NCI-H2171 (cell line): ENCODE results near the gene MYO9A.

Experiments
- DNase-seq: peaks from one replicate; lab custom pipeline; 2025; lab: John Stamatoyannopoulos, UW

Gene MYO9A

DNA sequence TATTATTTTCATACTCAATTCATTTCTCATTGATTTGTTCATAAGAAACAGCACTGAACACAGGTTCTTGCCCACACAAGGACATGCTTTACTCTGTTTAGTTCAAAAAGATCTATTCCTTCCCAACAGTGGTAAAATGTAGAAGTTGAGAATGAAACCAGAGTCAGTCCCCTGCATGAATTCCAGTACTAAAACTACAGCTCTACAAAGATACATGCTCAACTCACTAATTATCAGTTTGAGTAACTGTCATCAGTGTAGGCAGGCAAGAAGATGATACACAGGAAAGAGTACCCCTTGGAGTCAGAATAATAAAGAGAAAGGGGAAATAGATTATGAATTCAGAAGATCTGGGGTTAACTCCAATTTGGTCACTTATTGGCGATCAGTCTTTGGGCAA is 264.4 kb downstream of the MYO9A start:
- DNase-seq: no peak

DNA sequence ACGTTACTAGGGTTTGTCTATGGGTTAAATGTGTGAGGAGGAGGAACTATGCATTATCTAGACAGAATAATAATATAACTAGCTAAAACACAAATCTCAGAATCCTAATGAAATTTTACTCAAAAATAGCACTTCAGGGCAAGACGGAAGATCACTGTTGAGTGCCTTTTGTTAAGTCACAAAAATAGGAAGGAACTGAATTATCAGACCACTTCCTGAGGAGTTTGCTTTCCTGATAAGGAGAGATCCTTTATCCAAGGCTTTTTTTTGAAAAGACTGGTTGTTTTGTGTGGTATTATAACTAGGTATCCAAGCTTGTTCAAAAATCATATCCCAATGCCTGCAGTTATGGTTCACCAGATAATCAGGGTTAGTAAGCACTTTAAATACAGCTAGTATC is 273.0 kb downstream of the MYO9A start:
- DNase-seq: no peak

DNA sequence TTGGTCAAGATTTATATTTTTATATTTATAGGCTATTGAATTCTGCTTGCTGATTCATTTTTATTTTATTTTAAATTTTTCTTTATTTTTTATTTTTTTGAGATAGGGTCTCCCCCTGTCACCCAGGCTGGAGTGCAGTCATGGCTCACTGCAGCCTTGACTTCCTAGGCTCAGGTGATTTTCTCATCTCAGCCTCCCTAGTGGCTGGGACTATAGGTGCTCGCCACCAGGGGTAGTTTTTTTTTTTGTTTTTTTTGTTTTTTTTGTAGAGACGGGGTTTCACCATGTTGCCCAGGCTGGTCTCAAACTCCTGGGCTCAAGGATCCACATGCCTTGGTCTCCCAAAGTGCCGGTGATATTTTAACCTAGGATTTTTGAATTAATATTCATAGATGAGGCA is 276.4 kb downstream of the MYO9A start:
- DNase-seq: no peak

DNA sequence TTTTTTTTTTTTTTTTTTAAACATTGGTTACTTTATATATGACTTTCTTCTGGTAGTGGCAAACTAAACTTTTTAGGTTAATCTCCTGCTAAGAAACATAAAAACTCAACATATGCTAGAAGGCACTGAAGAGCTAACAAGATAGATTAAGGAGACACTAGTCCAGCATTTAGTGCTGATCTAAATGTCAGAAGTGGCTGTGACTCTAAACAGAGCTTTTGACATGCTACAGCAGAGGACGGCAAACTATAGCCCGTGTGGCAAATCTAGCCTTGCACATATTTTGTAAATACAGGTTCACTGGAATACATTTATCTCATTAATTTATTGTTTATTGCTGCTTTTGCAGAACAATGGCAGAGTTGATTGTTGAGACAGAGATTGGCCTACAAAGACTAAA is 287.0 kb downstream of the MYO9A start:
- no peak for DNase-seq

DNA sequence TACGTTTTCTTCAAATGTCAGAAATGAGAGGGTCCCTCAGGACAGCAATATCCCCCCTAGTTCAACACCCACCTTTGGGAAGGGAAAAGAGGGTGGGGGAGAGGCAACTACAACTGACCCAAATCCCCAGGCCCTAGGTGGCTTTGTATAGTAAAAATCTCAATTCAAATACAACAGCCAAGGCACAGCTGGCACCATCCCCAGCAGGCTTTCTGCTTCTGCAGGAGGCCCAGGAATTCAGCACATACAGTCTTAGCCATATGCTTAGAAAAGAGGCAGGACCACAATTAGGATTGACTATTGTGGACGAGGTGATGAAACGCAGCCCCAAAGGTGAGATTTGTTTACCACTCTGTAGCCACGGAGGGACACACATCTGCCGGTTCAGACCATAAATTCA is 291.8 kb downstream of the MYO9A start:
- no peak for DNase-seq

DNA sequence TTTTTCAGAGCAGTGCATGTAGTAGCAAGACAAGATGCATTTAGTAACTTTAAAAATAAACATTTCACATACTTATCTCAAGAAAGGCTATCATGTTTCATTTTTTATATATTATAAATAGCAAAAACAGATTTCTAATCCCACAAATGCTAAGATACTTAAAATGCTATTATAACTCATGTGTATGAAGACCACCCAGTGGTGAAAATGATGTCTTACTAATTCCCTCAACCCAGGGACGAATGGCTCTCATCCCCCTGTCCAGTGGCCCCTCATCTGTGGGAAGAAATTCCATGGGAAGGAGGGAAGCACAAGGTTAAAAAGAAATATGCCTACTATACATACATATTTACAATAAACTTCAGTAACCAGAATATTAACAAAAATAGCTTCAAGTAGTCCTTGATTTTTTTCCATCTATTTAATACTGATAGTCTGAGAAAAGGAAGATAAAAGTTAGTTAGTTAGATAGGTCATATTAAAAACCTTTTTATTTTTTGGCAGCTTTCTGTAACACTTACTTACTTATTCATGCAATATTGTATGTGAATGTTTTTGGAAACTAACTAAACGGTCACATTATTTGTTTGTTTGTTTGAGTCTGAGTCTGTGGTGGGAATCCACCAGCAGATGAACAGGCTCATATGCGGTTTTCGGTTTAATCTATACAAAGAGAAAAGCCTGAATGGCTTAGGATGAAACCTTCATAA is 292.8 kb downstream of the MYO9A start:
- no peak for DNase-seq

DNA sequence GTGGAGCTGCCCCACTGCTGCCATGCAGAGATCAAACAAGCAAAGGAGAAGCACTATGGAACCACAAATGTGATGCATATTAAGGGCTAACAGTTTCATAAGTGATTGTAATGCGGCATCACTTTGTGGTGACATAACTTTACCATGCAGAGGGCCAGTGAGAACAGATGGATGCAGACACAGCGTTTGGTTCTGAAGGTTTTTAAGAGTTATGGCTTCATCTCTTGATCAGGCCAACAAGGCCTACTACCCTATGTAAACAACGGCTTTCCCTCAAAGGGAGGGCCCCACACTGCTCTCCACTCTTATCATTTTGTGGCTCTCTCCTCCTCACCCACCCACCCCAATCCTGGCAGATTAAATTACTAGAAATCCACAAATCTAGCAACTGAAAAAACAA is 294.1 kb downstream of the MYO9A start:
- DNase-seq: no peak

DNA sequence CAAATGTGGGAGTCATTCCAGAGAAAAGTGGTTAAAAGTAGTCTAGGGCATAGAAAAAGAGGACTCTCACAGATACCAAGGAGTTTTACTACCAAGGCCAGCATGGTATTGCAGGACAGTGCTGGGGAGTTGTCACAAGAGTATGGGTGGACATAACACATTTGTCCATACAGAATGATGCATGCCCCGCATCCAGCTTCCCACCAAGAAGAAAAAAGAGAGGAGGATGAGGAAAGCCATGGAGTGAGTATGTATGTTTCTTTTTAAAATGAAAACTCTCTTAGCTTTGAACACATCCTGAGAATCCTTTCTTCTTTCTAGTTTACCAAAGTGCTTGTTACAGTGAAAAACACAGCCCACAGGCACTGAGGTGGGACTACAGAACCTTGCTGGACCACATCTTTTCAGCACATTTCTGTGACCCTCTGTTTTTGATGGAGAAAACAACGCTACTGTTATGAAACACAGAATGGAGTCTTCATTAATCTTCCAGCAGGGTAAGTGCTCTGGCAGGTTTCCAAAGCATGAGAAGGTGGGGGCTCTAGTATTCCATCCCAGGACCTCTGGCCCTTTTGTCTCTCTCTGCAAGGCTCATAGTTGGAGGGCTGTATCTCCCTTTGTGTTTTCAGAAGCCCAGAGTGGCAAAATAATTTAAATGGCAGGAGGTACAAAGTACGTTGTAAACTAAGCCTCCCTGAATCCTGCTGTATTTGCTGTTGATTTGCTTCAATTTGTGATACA is 294.9 kb downstream of the MYO9A start:
- DNase-seq: no peak

DNA sequence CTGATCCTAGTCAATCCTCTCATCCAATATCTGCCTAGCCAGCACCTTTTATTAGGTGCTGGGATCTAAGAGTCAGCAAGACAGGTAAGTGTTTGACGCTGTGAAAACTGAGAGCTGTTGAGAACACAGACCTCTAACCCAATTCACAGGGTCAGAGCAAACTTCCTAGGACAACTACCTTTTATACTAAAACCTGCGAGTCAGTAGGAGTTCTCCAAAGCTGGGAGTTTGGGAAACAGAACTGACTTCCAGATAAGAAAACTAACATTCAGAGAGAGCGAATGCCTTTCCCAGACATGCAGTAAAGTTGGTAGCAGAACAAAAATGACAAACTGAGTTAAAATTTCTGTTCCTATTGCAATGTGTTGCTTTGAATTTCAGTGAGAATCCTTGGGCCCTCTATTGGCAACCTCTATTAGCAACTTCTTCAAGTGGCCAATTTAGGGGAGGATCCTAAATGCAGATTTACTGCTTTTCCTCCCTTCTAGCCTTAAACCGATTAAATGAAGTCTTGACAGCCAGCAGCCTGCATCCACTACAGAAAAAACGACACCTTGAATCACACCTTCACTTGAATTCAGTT is 296.3 kb downstream of the MYO9A start:
- no peak for DNase-seq

DNA sequence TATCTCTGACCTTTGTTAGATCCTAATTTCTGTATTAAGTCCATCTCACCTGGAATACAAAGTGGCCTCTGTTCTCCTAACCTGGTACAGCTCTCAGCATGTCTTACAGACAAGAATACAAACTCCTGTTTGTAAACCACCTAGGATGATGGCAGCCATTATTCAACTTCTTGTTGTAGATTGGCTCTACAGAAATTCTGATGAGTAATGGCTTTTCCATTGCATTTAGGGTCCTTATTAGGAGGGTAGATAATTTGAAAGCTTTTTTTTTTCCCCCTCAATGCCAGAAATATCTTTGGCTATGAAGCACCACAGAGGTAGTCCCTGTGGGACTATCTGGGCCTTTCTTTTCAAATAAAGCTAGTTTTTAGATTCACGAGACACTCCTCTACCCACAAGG is 297.8 kb downstream of the MYO9A start:
- no peak for DNase-seq

DNA sequence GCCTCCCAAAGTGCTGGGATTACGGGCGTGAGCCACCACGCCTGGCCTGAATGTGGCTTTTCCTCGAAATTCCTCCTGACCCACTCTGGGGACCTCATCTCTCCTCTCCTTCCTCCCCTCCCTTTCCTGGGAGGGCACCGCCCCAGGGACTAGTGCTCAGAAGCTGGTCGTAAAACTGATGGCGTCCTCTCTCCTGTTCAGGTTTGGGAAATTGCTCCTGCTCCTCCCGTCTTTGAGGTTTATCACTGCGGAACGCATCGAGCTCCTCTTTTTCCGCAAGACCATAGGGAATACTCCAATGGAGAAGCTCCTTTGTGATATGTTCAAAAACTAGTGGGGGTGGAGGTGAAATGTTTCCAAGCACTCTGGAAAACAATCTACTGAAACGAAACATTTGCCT is 300.6 kb downstream of the MYO9A start:
- DNase-seq: no peak

DNA sequence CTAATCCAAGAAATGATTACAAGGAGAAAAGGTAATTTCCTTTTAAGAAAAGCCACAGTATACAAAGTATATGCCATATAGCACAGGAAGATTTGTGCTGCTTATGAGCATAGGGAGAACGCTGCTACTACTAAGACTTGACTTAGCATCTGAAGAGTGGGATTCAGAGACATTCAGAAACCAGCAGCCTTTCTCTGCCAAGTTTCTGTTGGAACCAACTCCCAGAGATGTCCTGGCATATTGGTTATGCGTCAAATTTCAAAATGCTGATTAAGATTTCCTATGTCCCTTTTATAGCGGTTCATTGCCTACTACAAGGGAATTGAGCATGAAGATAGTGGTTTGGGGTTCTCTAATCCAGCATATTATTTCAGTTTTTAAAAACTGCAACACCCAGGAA is 302.6 kb downstream of the MYO9A start:
- no peak for DNase-seq

DNA sequence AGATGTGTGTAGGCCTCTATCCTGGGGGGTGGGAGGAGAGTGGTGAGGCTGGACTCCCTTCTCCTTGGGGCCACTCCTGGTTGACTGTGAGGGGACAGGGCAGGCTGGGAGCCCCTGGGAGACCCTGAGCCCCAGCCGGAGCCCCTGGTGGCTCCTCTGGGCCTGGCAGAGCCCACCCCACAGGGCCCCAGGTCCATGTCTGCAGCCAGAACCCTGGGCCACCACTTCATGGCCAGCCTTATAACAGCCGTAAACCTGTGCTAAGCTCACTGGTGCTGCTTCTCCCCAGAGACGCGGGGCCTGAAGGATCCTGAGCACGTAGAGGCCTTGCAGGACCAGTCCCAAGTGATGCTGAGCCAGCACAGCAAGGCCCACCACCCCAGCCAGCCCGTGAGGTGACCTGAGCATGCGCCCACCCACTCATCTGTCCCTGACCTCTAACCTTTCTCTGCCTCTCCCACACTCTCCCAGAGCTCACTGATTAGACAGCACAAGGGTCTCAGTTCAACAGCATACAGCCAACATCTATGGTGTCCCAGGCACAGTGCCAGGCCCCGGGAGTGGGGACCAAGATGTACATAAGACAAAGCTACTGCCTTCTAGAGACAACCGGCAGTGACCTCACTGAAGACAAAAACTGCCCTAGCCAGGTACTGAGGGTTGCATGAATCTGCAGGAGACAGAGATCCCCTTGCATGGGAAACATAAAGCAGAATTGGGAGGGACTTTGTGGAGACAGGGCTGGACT is 304.1 kb downstream of the MYO9A start:
- no peak for DNase-seq

DNA sequence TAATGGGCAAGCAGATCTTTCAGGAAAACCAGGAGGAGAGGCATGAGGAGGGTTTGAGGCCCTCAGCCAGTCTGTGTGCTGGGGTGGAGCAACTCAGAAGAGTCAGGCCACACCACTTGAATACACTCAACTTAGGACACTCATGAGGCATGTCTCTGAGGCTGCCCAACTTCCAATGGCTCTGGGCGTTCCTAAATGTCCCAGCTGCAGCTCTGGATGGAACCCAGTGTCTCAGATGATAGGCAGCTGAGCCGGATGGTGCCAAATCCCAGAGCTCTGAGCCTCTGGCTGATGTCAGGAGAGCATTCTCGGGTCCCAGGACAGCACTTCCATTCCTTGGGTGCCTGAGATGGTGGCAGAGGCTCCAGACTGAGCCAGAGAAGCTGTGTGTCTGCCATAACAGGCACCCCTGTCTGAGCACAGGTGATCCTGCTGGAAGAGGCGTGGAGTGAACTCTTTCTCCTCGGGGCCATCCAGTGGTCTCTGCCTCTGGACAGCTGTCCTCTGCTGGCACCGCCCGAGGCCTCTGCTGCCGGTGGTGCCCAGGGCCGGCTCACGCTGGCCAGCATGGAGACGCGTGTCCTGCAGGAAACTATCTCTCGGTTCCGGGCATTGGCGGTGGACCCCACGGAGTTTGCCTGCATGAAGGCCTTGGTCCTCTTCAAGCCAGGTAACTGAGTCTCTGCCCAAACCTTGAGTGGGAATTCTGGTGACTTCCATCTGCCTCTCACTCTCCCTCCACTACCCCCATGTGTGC is 304.8 kb downstream of the MYO9A start:
- no peak for DNase-seq

DNA sequence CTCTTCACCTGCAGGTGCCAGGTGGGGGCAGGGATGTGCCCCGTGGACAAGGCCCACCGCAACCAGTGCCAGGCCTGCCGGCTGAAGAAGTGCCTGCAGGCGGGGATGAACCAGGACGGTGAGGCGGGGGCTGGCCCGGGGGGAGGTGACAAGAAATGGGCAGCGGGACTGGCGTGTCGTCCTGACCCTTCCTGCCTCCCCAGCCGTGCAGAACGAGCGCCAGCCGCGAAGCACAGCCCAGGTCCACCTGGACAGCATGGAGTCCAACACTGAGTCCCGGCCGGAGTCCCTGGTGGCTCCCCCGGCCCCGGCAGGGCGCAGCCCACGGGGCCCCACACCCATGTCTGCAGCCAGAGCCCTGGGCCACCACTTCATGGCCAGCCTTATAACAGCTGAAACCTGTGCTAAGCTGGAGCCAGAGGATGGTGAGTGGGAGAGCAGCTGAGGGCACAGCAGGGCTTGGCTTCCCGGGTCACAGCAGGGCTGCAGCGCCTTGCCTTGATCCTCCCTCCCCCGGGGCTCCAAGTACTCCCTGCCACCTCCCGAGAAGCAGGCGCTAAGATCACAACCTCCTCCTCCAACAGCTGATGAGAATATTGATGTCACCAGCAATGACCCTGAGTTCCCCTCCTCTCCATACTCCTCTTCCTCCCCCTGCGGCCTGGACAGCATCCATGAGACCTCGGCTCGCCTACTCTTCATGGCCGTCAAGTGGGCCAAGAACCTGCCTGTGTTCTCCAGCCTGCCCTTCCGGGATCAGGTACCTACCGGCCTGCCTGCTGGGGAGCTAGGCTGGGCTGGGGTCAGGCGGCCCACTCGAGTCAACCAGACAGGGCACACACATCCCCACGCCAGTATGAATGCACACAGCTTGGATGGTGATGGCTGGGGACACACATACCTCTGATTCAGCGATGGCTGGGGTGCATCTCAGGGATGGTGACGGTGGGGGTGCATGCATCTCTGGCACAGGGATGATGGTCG is 305.9 kb downstream of the MYO9A start:
- no peak for DNase-seq

DNA sequence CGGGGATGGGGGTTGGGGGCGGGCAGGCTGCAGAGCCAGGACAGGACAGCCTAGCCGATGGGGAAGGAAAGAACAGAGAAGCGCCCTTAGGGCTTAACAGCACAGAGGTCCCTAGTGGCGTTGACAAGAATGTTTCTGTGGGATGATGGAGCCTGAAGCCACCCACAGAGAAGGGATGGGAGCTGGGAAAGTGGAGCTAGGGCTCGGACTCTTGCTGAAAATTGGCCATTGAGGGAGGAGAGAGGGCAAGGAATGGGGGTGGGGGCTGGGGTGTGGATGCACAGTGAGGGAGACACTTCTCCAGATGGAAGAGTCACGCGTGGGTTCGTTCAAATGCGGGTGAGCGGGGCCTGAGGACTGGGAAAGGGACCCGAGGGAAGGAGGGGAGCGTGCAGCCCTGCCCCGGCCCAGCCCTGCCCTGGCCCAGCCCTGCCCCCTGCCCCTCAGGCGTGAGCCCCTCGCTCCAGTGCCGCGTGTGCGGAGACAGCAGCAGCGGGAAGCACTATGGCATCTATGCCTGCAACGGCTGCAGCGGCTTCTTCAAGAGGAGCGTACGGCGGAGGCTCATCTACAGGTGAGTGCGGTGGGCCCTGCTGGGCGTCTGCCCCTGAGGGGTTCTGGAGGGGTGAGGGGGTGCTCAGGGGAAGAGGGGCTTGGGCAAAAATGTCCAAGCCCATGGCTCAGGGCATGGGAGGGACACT is 306.8 kb downstream of the MYO9A start:
- DNase-seq: no peak

DNA sequence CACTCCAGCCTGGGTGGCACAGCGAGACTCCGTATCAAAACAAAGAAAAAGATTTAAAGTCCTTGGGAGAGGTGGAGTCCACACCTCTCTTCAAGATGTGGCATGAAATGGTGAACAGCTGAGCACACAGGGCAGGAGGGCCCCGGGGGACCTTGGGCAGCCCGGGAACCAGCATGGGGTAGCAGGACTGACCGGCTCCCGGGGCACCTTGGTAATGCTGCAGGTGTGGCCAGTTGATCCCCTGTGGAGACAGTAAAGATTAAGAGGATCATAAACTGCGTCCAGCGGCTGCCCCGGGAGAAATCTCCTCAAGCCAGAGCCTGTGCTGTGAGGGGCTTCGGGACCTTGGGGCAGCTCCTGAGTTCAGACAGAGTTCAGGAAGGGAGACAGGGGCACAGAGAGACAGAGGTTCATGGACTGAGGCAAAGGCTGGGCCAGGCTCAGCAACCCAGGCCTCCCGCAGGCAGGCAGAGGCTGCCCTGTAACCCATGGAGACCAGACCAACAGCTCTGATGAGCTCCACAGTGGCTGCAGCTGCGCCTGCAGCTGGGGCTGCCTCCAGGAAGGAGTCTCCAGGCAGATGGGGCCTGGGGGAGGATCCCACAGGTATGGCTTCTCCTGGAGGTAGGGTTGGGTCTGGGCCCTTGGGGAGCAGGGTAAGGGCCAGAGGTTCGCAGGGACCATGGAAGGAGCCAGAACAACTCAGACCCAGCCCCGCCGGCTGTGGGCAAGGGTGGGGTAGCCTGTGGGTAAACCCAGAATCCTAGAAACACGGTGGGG is 307.5 kb downstream of the MYO9A start, which contains the start of gene NR2E3:
Gene NR2E3 (plus strand): TSS at position 299 of the 780 bp plus-strand sequence. CDS start 190 bp downstream, at position 489.
- no peak for DNase-seq

DNA sequence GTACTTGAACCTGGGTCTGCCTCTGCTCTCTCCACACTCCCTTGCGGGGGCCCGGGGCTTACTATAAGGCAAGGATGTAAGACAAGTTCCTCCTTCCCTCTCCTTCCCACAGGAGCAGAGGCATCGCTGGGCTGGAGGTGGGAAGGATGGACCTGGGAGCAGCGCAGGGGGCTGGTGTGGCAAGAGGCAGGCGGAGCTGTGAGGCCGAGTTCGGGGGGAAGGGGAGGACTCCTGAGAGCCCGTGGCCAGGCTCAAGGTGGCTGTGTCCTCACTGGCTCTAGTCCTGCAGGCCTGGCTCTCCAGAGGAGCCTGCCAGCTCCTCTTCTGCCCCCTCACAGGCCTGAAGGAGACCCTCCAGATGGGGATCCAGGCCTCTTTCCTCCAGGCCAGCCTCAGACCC is 308.6 kb downstream of the MYO9A start:
- DNase-seq: no peak

DNA sequence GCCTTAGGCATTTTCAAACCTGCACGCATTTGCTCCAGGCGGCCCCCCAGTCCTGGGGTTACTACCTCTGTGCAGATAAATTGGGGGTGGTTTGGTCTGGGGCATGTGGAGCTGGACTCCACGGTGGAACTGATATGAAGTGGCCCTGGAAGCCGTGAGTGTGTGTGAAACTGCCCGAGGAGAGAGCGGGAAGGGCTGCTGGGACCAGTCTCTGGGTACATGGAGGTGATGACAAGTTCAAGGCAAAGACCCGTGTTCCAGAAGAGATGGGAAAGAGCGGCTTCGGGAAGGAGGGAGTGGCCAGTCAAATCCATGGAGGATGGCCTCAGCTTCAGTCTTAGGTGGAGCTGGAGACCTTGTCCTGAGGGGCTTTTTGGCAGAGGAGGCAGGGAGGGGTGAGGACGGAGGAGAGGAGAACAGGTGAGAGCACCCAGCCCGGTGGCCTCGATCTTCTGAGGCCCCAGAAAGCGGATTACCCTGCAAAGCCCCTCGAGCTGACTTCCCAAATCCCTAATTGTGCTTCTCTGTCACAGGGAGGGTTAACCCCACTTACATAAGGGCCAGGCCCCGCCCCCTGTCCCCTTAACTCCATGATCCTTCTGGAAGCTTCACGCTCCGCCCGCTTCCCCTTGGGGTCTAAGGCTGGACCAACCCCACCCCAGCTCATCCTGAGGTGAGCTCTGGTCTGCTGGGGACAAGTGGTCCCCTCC is 309.5 kb downstream of the MYO9A start:
- no peak for DNase-seq
